Measurements from ENCODE around the gene DNAH12. TPM values are rescaled to one million over a fixed set of nuclear protein-coding genes. Genes with fewer than 3 reads are reported as not detected.

Gene DNAH12
- total and polyA plus RNA-seq, 2 of the 13 experiments (the other 11 are each of a cell fraction or from before 2014, with no cell fraction given), result 0.11 TPM

DNA sequence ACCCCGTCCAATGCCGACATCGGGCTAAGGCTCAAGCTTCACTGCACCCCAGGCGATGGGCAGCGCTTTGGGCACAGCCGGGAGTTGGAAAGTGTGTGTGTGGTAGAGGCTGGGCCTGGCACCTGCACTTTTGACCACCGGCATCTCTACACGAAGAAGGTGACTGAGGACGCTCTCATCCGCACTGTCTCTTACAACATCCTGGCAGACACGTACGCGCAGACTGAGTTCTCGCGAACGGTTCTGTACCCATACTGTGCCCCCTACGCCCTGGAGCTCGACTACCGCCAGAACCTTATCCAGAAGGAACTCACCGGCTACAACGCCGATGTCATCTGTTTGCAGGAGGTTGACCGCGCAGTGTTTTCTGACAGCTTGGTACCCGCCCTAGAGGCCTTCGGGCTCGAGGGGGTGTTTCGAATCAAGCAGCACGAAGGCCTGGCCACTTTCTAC is 13.0 kb upstream of the DNAH12 start:
- peaks cover 50% of the 10 kb centered on the region for H3K79me2 ChIP-seq (ENCODE audit: insufficient read depth, low read length)
- H3K27ac ChIP-seq (ENCODE audit: extremely low read length, insufficient read depth, low read length), result peak overlapping the region; percentile 92
- H3K4me2 ChIP-seq (ENCODE audit: low read depth, low read length), result peak overlapping the region; percentile 98
- H3K4me1 ChIP-seq (ENCODE audit: insufficient read depth, low read length), result peaks cover 38% of the 10 kb centered on the region
- no peak for FAIRE-seq
- H3K9me3 ChIP-seq (ENCODE audit: low read length), result no peaks in the 10 kb centered on the region
- no peaks in the 10 kb centered on the region; a peak in 1 of 5 replicates for H3K27me3 ChIP-seq (ENCODE audit: control insufficient read depth in 1 of 2, insufficient read depth in 2 of 2, low read length in 2 of 2)
- peak; percentile 64 for ATAC-seq
- peak overlapping the region; percentile 94 for H3K9ac ChIP-seq (ENCODE audit: insufficient read depth, low read depth, low read length)
- H3K36me3 ChIP-seq (replicated peaks in 1 of 2; ENCODE audit: control insufficient read depth in 1 of 2, insufficient read depth in 2 of 2, low read length in 2 of 2), result peaks cover 0 to 3% of the 10 kb centered on the region in 2 experiments; a peak in 2 of 5 replicates
- DNase-seq (ENCODE audit: low spot score), result peak; percentile 46
- in situ Hi-C loops (cut with HindIII; ENCODE audit: extremely low pct_ligation_motif_present, low pct_unique_long_range_greater_than_20kb) (loop anchor here (10.0 kb wide), 1 partner anchor 162 kb away; no protein-coding TSS in a partner anchor), intact Hi-C loops (cut with micrococcal nuclease; ENCODE audit: unreplicated experiment) (loop anchor here (2.0 to 5.0 kb wide), 2 partner anchors 40 to 160 kb away; partner anchors contain the start of gene ARF4)
- H2AFZ ChIP-seq (ENCODE audit: low read length), result no peak overlapping the region
- WGBS (ENCODE audit: low lambda C conversion rate), result 0% methylated on average over 17 of the region's 29 CpGs
- CTCF ChIA-PET (ENCODE audit: low intra/inter-chr PET ratio, low total read pairs), result no interaction called here
- no TSS peak for BruUV-seq (replicated peaks)
- H3K4me3 ChIP-seq (replicated peaks in 1 of 3; ENCODE audit: insufficient read depth in 1 of 3, low read depth in 2 of 3, low read length in 3 of 3), result peak overlapping the region; percentile 78 to 82 (median 80)
- POLR2A ChIA-PET, result interaction anchor here (0.6 to 3.3 kb wide), 5 partner anchors 11 to 700 kb away, joined by 3 to 36 read pairs (median 9); partner anchors contain the start of gene ARF4
- no peaks in the 10 kb centered on the region for H4K20me1 ChIP-seq (ENCODE audit: insufficient read depth, low read length)
- TF ChIP-seq ADNP (CRISPR knock-in tag; IDR thresholded peaks at IDR 0.05), result no peak
- TF ChIP-seq ZNF577 (CRISPR knock-in tag; IDR thresholded peaks at IDR 0.05; ENCODE audit: borderline replicate concordance, low read depth), result no peak
- TF ChIP-seq ZNF703 (CRISPR knock-in tag; IDR thresholded peaks at IDR 0.05; ENCODE audit: borderline replicate concordance), result no peak
- TF ChIP-seq, protein P1, sequence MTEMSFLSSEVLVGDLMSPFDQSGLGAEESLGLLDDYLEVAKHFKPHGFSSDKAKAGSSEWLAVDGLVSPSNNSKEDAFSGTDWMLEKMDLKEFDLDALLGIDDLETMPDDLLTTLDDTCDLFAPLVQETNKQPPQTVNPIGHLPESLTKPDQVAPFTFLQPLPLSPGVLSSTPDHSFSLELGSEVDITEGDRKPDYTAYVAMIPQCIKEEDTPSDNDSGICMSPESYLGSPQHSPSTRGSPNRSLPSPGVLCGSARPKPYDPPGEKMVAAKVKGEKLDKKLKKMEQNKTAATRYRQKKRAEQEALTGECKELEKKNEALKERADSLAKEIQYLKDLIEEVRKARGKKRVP (CRISPR knock-in tag; IDR thresholded peaks at IDR 0.05), result no peak
- TF ChIP-seq GFI1 (CRISPR knock-in tag; IDR thresholded peaks at IDR 0.05; ENCODE audit: borderline replicate concordance), result no peak
- no peak for TF ChIP-seq ZNF607 (CRISPR knock-in tag; IDR thresholded peaks at IDR 0.05; ENCODE audit: borderline replicate concordance)
- TF ChIP-seq, protein P2, sequence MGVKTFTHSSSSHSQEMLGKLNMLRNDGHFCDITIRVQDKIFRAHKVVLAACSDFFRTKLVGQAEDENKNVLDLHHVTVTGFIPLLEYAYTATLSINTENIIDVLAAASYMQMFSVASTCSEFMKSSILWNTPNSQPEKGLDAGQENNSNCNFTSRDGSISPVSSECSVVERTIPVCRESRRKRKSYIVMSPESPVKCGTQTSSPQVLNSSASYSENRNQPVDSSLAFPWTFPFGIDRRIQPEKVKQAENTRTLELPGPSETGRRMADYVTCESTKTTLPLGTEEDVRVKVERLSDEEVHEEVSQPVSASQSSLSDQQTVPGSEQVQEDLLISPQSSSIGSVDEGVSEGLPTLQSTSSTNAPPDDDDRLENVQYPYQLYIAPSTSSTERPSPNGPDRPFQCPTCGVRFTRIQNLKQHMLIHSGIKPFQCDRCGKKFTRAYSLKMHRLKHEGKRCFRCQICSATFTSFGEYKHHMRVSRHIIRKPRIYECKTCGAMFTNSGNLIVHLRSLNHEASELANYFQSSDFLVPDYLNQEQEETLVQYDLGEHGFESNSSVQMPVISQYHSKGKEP (CRISPR knock-in tag; IDR thresholded peaks at IDR 0.05), result no peak
- no peak for TF ChIP-seq ZNF331 (CRISPR knock-in tag; IDR thresholded peaks at IDR 0.05)
- TF ChIP-seq ZNF549 (CRISPR knock-in tag; IDR thresholded peaks at IDR 0.05), result no peak
- TF ChIP-seq ARHGAP35 (CRISPR knock-in tag; IDR thresholded peaks at IDR 0.05; ENCODE audit: borderline replicate concordance), result 0 out of 2 replicates have a peak, but pooled peaks have one; percentile 34
- no peak for TF ChIP-seq HOXA9 (CRISPR knock-in tag; IDR thresholded peaks at IDR 0.05; ENCODE audit: borderline replicate concordance)
- no peak for TF ChIP-seq SIX4 (CRISPR knock-in tag; IDR thresholded peaks at IDR 0.05)
- no peak for TF ChIP-seq KLF13 (CRISPR knock-in tag; IDR thresholded peaks at IDR 0.05)
- no peak for TF ChIP-seq ESRRA (CRISPR knock-in tag; IDR thresholded peaks at IDR 0.05; ENCODE audit: low read depth)
- TF ChIP-seq ZNF652 (CRISPR knock-in tag; IDR thresholded peaks at IDR 0.05; ENCODE audit: borderline replicate concordance, low read depth), result no peak
- no peak for TF ChIP-seq ZNF101 (CRISPR knock-in tag; IDR thresholded peaks at IDR 0.05; ENCODE audit: borderline replicate concordance, low read depth)
- TF ChIP-seq CEBPG (CRISPR knock-in tag; IDR thresholded peaks at IDR 0.05), result no peak
- TF ChIP-seq, protein P3, sequence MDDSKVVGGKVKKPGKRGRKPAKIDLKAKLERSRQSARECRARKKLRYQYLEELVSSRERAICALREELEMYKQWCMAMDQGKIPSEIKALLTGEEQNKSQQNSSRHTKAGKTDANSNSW (CRISPR knock-in tag; IDR thresholded peaks at IDR 0.05; ENCODE audit: borderline replicate concordance), result no peak
- TF ChIP-seq ZNF562 (CRISPR knock-in tag; IDR thresholded peaks at IDR 0.05; ENCODE audit: borderline replicate concordance), result no peak
- no peak for TF ChIP-seq ZGPAT (CRISPR knock-in tag; IDR thresholded peaks at IDR 0.05)
- no peak for TF ChIP-seq ZZZ3 (CRISPR knock-in tag; IDR thresholded peaks at IDR 0.05; ENCODE audit: borderline replicate concordance)
- no peak for TF ChIP-seq KLF6 (CRISPR knock-in tag; IDR thresholded peaks at IDR 0.05)

Data from HepG2 (cell line).